PFSK-1 (cell line): ENCODE data around the gene UBAC2.

Experiments used
- POLR2AphosphoS5 ChIP-seq: IDR thresholded peaks from 2 replicates; pipeline ENCODE4 v1.6.1; 2012; ENCODE audit warnings: low read depth, mild to moderate bottlenecking, control low read depth, low read length, moderate library complexity
- TAF1 ChIP-seq: IDR thresholded peaks from 2 replicates; pipeline ENCODE4 v1.6.1; 2012; ENCODE audit warnings: low read length, control low read depth, borderline replicate concordance; ENCODE audit not compliant: insufficient read depth

DNA sequence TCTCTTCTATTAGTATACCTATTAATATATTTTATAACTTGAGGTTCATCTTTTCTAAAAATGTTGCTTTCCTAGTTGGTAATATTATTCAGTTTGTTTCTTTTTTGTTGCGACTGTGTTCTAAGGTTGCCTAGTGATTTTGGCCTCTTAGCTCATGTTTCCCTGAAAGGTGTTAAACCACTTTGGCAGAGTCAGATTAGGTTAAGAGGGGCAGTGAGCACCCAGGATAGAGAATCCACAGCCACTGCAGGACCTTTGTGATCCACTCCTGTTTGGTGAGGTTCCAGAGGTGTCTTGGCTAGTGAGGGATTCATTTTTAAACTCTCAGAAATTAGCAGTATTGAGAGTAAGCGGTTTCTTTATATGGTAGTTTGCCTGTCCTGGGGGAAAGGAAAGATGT, 72.5 kb downstream of the UBAC2 start:
- no peak for TF ChIP-seq TAF1
- no peak for TF ChIP-seq POLR2AphosphoS5
